K562 (cell line): ENCODE data around the gene BAZ2A. TPM values are rescaled to one million over a fixed set of nuclear protein-coding genes. Genes with fewer than 3 reads are reported as not detected.

ENCODE experiments used
- BCL6 ChIP-seq: fragments of 250-450 bp; sonication (Bioruptor Pico); IDR thresholded peaks from 2 replicates; pipeline ENCODE4 v1.4.0; 2020
- CREM ChIP-seq: IDR thresholded peaks from 2 replicates; pipeline ENCODE4 v1.6.1; 2014; ENCODE audit warnings: antibody characterized with exemption, low read depth
- EP300 ChIP-seq: IDR thresholded peaks from 2 replicates; pipeline ENCODE4 v1.6.1; 2012; ENCODE audit warnings: low read length, improper control_type of control experiment
- GABPA ChIP-seq: fragments of 200-800 bp; sonication (Bioruptor generic); conservative IDR thresholded peaks from 2 replicates; pipeline ENCODE4 v1.6.1; 2016; ENCODE audit warnings: low read depth, missing genetic modification characterization, missing compliant biosample characterization
- HDAC2 ChIP-seq: fragments of 450-650 bp; IDR thresholded peaks from 2 replicates; pipeline ENCODE4 v1.6.1; 2016; ENCODE audit warnings: mild to moderate bottlenecking
- HEY1 ChIP-seq: fragments of 250-450 bp; sonication (Bioruptor Pico); IDR thresholded peaks from 2 replicates; pipeline ENCODE4 v1.5.0; 2020; ENCODE audit warnings: mild to moderate bottlenecking, moderate library complexity, borderline replicate concordance
- IRF2 ChIP-seq: sonication (generic); formaldehyde crosslinking; IDR thresholded peaks from 2 replicates; pipeline ENCODE4 v1.8.1; 2022; ENCODE audit warnings: mild to moderate bottlenecking, missing genetic modification reagents
- MAFK ChIP-seq: IDR thresholded peaks from 2 replicates; pipeline ENCODE4 v1.6.1; 2011; ENCODE audit warnings: low read length, improper control_type of control experiment
- NCOA2 ChIP-seq, 2 experiments: fragments of 450-650 bp; IDR thresholded peaks; 2 replicates each; pipeline ENCODE4 v1.6.1; 2018; ENCODE audit warnings: mild to moderate bottlenecking in 2 of 2, moderate library complexity in 1 of 2; ENCODE audit not compliant: partially characterized antibody in 2 of 2
- NR1H2 ChIP-seq: sonication (generic); formaldehyde crosslinking; IDR thresholded peaks from 2 replicates; pipeline ENCODE4 v1.4.0; 2020; ENCODE audit warnings: mild to moderate bottlenecking, missing genetic modification reagents
- NR3C1 ChIP-seq: sonication (generic); formaldehyde crosslinking; IDR thresholded peaks from 2 replicates; pipeline ENCODE4 v1.8.1; 2022; ENCODE audit warnings: missing genetic modification reagents
- PBX2 ChIP-seq, 2 experiments: IDR thresholded peaks in 1 of 2; conservative IDR thresholded peaks in 1 of 2; 2 replicates each; pipeline ENCODE4 v1.6.1; 2016; ENCODE audit warnings: low read depth in 2 of 2, mild to moderate bottlenecking in 1 of 2, missing compliant biosample characterization in 1 of 2, missing genetic modification characterization in 1 of 2, moderate library complexity in 1 of 2
- RFX1 ChIP-seq: fragments of 450-650 bp; IDR thresholded peaks from 2 replicates; pipeline ENCODE4 v1.6.1; 2016; ENCODE audit warnings: mild to moderate bottlenecking, moderate library complexity
- TAL1 ChIP-seq: fragments of 450-650 bp; IDR thresholded peaks from 2 replicates; pipeline ENCODE4 v1.6.1; 2016; ENCODE audit warnings: mild to moderate bottlenecking
- TSC22D4 ChIP-seq: fragments of 450-650 bp; IDR thresholded peaks from 2 replicates; pipeline ENCODE4 v1.6.1; 2016; ENCODE audit warnings: missing genetic modification characterization, missing biosample characterization, control low read depth
- ZEB2 ChIP-seq: fragments of 450-650 bp; IDR thresholded peaks from 2 replicates; pipeline ENCODE4 v1.6.1; 2016
- ZNF407 ChIP-seq: fragments of 450-650 bp; IDR thresholded peaks from 2 replicates; pipeline ENCODE4 v1.6.1; 2016; ENCODE audit warnings: low read depth
- ZNF644 ChIP-seq: fragments of 200-800 bp; sonication (Bioruptor generic); IDR thresholded peaks from 2 replicates; pipeline ENCODE4 v1.6.1; 2016; ENCODE audit warnings: low read depth, missing genetic modification characterization, missing compliant biosample characterization
- polyA plus RNA-seq, 8 experiments: library from polyadenylated mRNA; depleted of rRNA in 4 of 8; stranded (reverse) in 5 of 8; unstranded in 3 of 8; fragments of >200 nt; fragmentation: Nextera tagmentation in 2 of 8; fragmentation: Illumina TruSeq in 1 of 8; extraction: Ambion mirVana in 2 of 8; extraction: Trizol in 1 of 8; gene quantifications; 2 replicates each; pipeline versions ENCODE4 v1.2.1 to v1.2.3, GENCODE V29; 2011 to 2014; ENCODE audit warnings: inconsistent platforms in 1 of 8, missing spikeins in 1 of 8
- total RNA-seq, 7 experiments: library from RNA; depleted of rRNA in 6 of 7; stranded (reverse); fragments of >200 nt in 6 of 7; fragmentation: Illumina TruSeq in 2 of 7; extraction: Trizol in 2 of 7; gene quantifications; 2 replicates each; pipeline versions ENCODE4 v1.2.1 to v1.2.3, GENCODE V29; 2011 to 2021; ENCODE audit warnings: low replicate concordance in 1 of 7

BAZ2A gene
- total and polyA plus RNA-seq, 9 of the 15 experiments (the other 6 are each of a cell fraction or from before 2014, with no cell fraction given), result 4.5 to 86.4 (median 26.2) TPM

GRCh38 chr12:56634837-56635791, 5.0 kb upstream of the BAZ2A start (continued):
- TF ChIP-seq RFX1 (no peak), PBX2 (CRISPR knock-in tag; IDR thresholded peaks at IDR 0.05; ENCODE audit: low read depth) (no peak), PBX2 (tag; conservative IDR thresholded peaks at IDR 0.05; ENCODE audit: low read depth) (no peak), ZNF407 (no peak), CREM (no peak; the same call in 1 of the 2 replicates), TSC22D4 (tag) (no peak), EP300 (peak; percentile 39), HEY1 (CRISPR knock-in tag) (no peak), ZEB2 (peak; percentile 39; the same call in 1 of the 2 replicates), IRF2 (CRISPR knock-in tag) (no peak), GABPA (tag) (0 out of 2 replicates have a peak, but pooled peaks have one; percentile 24), NR3C1 (CRISPR knock-in tag) (no peak), TAL1 (no peak), NR1H2 (CRISPR knock-in tag) (no peak), MAFK (no peak), HDAC2 (no peak), NCOA2 (IDR thresholded peaks at IDR 0.05; ENCODE audit: partially characterized antibody in 2 of 2) (no peak), ZNF644 (tag) (no peak), BCL6 (CRISPR knock-in tag) (no peak)
